HG03439 (cell line): ENCODE data around the gene C16orf74.

Experiments
- ATAC-seq: cut with Tn5 transposase; IDR thresholded peaks from one replicate; pipeline ENCODE4 v1.9.1; 2021; ENCODE audit warnings: mild to moderate bottlenecking, moderate library complexity; ENCODE audit not compliant: unreplicated experiment

Gene C16orf74

DNA sequence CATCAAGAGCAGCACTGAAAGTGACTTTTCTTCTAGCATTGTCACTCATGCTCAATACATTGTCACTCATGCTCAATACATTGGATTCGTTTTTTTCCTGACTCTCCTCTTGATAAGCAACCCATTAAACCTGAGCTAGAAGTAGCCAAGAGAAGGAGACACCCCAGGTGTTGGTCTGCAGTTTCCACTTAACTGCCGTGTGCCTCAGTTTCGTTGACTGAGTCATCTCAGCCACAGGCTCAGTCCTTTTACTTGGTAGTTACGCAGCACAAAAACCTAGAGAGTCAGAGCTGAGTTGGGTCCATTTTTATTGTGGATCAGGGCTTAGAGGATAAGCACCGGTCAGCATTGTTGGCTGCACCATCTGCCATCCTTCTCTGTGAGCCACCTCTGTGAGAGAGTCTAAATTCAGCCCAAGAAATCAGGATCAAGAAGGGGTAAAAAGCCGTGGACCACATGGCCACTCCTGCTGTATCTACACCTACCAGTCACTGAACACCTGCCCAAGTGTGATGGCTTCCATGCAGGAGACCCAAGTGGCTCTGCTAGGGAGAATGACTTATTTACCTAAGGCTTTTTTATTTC, 73.4 kb downstream of the C16orf74 start:
- ATAC-seq: no peak

DNA sequence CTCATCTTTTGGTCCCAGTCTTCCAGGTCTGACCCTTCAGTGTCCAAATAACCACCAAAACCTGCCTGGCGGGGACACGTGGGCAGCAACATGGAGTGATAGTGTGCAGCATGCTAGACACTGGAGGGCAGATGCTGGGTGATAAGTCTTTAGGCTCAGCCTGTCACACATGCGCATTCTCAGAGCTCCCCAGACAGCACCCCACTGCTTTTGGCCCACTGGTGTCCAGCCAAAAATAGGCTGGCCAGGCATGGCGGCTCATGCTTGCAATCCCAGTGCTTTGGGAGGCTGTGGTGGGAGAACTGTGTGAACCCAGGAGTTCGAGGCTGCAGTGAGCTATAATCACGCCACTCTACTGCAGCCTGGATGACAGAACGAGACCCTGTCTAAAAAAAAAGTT, 74.4 kb downstream of the C16orf74 start:
- ATAC-seq: no peak

DNA sequence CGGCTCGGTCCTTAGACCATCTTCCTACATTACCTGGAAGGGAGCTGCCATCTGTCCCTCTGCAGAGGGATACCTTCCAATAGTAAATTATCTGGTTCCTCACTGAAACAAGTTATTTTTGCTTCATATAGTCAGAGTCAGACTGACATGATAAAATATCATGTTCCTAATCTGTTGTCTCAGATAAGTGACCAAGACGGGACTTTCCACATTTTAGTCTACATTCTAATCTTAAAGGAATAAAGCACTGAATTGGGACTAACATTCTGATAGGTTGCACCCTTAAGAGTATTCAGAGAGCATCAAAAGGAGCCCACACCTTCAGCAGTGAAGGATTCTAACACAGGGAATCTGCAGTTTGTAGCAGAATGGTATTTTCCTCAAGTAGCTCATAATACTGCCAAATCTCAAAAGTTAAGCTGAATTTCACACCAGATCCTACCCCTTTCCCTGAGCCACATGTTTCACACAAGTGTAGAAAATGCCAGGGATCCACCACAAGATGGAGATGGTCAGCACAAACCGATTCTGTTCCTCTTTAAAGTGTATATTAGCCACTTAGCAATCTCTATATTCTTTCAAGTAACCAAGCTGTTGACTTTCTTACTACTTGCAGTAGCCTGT, 75.5 kb downstream of the C16orf74 start:
- ATAC-seq: no peak

DNA sequence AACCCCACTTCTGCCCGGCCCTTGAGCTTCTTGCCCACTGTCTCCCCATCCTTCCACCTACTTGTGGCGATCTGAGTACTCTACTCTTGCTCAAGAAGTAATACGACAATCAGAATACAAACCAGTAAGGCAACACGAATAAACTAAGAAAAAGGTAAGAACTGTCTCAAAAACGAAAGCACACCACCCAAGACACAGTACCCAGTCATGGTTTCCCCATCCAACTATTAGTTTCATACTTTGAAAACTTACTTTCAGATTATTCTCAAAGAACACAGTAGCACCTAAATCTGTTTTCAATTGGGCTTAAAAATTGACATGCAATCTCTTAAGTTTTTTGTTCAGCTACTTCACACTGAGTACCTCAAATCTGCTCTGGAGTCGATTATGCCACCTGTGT, 76.1 kb downstream of the C16orf74 start:
- no peak for ATAC-seq

DNA sequence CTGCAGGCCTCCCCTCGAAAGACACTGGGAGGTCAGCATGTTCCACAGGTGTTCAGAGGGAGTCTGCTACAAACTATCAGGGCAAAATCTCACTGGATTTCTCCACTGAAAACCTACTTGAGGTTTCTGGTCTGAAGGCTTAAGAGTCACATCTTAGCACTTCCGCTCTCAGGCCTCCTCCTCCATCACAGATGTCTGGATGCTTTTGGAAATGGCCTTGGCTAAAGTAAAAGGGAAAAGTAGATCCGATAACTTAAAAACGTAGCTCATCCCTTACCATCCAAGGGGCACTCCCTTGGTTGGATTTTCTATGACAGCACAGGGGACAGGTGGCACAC, 76.5 kb downstream of the C16orf74 start:
- no peak for ATAC-seq

DNA sequence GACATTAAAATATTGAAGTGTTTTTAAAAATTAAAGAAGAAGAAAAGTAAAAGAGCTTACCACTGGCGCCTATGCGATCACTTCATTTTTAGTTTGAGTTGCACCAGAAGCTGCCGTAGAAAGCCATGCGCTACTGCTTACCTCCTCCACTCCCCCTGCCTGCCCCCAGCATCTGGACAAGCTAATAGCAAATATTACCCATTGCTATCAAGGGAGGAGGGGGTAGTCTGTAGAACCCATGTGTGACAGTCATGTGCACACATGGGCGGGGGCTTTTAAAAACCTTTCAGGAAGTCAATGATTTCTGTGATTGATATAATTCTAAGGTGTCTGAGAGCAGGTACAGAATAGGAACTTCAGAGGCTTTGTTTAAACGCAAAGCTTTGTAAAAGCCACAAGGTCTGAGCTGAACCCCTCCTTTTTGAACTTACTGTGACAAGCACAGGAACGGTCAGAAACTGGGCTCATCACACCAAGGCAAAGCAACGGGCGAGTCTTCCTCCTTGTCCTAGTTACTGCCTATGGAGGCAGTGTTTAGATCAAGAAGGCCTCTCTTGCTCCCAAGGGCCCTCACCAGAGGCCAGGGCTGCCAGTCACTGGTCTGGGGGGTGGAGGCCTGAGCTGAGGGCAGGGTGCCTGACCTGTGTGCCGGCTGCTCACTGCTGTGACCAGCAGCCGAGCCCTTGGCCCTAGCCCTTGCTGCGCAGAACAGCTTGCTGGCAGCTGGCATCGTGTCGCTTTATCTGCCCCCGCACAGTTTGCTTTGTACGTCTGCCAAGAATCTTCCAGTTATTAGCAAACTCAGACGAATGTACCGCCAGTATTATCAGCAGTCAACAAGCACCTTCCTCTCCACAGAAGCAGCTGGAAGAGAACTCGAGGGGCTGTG, 77.1 kb downstream of the C16orf74 start:
- ATAC-seq: no peak

GRCh38 chr16:85670840-85671239, 80.1 kb downstream of the C16orf74 start:
- no peak for ATAC-seq

GRCh38 chr16:85668676-85669424, 82.0 kb downstream of the C16orf74 start:
- no peak for ATAC-seq

- no peak for ATAC-seq
Observed at GRCh38 chr16:85667841-85668413, 83.0 kb downstream of the C16orf74 start.

DNA sequence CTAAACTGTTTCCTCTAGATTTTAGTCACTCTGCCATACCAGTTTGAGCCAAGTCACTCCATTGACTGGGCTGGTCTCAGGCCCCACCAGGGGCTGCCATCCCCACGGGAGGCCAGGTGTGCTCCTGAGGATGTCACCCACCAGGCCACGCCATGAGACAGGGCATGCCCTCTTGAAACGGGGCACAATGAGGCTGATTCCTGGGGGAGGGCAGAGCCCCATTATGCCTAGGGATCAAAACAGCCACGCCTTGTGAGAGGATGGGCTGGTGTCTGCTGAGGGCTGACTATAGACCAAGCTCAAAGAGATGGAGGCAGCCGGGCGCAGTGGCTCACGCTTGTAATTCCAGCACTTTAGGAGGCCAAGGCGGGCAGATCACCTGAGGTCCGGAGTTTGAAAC, 83.6 kb downstream of the C16orf74 start:
- no peak for ATAC-seq

GRCh38 chr16:85665929-85666328, 85.0 kb downstream of the C16orf74 start:
- ATAC-seq: no peak

- ATAC-seq: no peak
Observed at GRCh38 chr16:85665373-85665740, 85.5 kb downstream of the C16orf74 start.

DNA sequence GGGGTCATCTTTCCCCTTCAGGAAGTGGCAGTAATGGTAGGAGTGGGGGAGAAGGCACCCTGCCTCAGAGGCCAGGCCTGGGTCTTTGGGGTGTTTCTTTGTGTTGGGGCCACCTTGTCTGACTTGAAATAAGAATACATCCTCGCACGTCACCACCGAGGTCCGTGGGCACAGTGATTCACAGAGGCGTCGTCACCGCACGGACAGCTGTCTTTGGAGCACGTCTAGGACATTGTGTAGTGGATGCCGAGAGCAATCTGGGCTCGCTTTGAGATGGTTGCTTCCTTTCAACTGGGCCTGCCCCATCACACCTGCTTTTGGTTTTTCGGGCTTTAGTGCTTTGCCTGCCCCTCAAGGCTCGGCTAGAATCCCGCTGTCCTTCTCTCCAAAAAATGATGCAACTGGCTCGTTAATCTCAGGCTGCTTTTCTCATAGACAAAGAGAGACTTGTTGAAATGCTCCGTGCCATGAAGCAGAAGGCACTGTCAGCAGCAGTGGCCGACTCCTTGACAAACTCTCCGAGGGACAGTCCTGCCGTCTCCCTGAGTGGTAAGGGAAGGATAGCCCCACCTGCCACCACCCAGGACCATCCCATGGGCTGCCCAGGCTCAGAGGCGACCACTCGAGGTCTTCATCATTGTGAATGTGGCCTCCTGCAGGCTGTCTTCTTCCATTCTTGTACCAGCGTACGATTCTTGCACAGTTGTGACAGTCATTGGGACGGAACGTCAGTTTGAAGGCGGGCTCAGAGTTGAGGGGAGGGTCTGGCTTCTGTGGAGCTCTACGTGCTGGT, 86.1 kb downstream of the C16orf74 start:
- ATAC-seq: no peak

- no peak for ATAC-seq
Observed at GRCh38 chr16:85663891-85664321, 87.0 kb downstream of the C16orf74 start.

GRCh38 chr16:85662976-85663830, 87.7 kb downstream of the C16orf74 start:
- no peak for ATAC-seq

- ATAC-seq: no peak
Observed at GRCh38 chr16:85662482-85662812, 88.4 kb downstream of the C16orf74 start.

- no peak for ATAC-seq
Observed at GRCh38 chr16:85661740-85662481, 89.0 kb downstream of the C16orf74 start.

DNA sequence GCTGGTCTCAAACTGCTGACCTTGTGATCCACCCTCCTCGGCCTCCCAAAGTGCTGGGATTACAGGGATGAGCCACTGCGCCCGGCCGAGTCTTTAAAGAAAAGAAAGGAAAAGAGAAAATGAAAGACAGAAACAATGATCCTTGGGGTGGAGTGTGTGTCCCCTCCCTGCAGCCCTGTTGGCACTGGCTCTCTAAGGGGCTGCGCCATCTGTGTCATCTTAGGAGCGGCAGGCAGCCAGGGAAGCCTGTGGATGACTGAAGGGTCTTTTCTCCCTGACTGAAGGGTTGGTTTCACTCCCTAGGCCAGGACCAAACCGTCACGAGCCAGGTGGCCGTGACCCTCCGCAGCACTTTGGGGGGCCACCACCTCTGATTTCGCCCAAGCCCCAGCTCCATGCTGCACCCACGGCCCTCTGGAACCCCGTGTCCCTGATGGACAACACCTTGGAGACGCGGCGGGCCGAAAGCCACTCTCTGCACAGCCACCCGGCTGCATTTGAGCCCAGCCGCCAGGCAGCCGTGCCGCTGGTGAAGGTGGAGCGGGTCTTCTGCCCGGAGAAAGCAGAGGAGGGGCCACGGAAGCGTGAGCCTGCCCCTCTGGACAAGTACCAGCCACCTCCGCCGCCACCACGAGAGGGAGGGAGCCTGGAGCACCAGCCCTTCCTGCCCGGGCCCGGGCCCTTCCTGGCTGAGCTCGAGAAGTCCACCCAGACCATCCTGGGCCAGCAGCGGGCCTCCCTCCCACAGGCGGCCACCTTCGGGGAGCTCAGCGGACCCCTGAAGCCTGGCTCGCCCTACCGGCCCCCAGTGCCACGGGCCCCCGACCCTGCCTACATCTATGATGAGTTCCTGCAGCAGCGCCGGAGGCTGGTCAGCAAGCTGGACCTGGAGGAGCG, 89.8 kb downstream of the C16orf74 start:
- ATAC-seq: no peak
